ENCODE data around the gene RNF43. TPM values are rescaled to one million over a fixed set of nuclear protein-coding genes. Genes with fewer than 3 reads are reported as not detected.

Gene RNF43
- total RNA-seq, 1 experiment from 2014 or later: 0.42 TPM

- H3K4me2 ChIP-seq (ENCODE audit: insufficient read depth, insufficient read length, low read length): no peak overlapping the region
- no peak overlapping the region for H2AK5ac ChIP-seq (ENCODE audit: insufficient read length, low read length)
- no peaks in the 10 kb centered on the region for H3K79me2 ChIP-seq (ENCODE audit: insufficient read depth, low read length)
- no peaks in the 10 kb centered on the region for H3K23me2 ChIP-seq (ENCODE audit: insufficient read length, low read depth, low read length, poor library complexity, severe bottlenecking)
- H3K9me3 Mint-ChIP-seq: no peaks in the 10 kb centered on the region
- H2AFZ ChIP-seq (ENCODE audit: low read length): no peak overlapping the region
- H3K4me1 Mint-ChIP-seq: peaks cover 29 to 30% of the 10 kb centered on the region in 2 experiments
- no peak overlapping the region for H4K5ac ChIP-seq (ENCODE audit: insufficient read length, low read depth, low read length)
- WGBS (ENCODE audit: extremely low coverage, insufficient read length, low lambda C conversion rate): no CpG with 5 or more reads among the region's 3 CpGs
- no peaks in the 10 kb centered on the region for H3K9me3 ChIP-seq (ENCODE audit: control insufficient read depth, low read depth, low read length)
- H3K27me3 ChIP-seq (ENCODE audit: insufficient read depth, low read length): no peaks in the 10 kb centered on the region
- no peak for DNase-seq
- H3K4me3 Mint-ChIP-seq: no peak overlapping the region
- no peak overlapping the region for H3T11ph ChIP-seq (ENCODE audit: low read length)
- no peak overlapping the region for H3K27ac Mint-ChIP-seq
- H4K8ac ChIP-seq (replicated peaks; ENCODE audit: insufficient read length, low read depth, low read length): no peak overlapping the region
- H3K18ac ChIP-seq (ENCODE audit: insufficient read length, low read depth, low read length): no peak overlapping the region
- peaks cover 9% of the 10 kb centered on the region for H3K4me1 ChIP-seq (ENCODE audit: insufficient read depth, low read length)
- no peak overlapping the region for H2BK15ac ChIP-seq (ENCODE audit: low read depth, low read length)
- no peak overlapping the region for H3K56ac ChIP-seq (ENCODE audit: insufficient read length, low read depth, low read length)
- no peak overlapping the region for H4K91ac ChIP-seq (ENCODE audit: insufficient read length, low read depth, low read length)
- H3K23ac ChIP-seq (ENCODE audit: insufficient read length, low read depth, low read length): no peak overlapping the region
- H3K27ac ChIP-seq (ENCODE audit: insufficient read length, low read depth, low read length): no peak overlapping the region
- no peak overlapping the region for H3K4ac ChIP-seq (ENCODE audit: low read depth, low read length)
- H3K14ac ChIP-seq (ENCODE audit: insufficient read depth, low read length): no peak overlapping the region
- no peak for TF ChIP-seq CTCF (conservative IDR thresholded peaks at IDR 0.05)
- no peak overlapping the region for H2BK120ac ChIP-seq (ENCODE audit: low read depth, low read length, poor library complexity, severe bottlenecking)
- H3K27me3 Mint-ChIP-seq (ENCODE audit: low read depth): peaks cover 3% of the 10 kb centered on the region
- H2BK5ac ChIP-seq (ENCODE audit: insufficient read length, low read length): no peak overlapping the region
- no peak overlapping the region for H3K9ac ChIP-seq (ENCODE audit: extremely low read depth, insufficient read length, low read length)
- H2BK12ac ChIP-seq (ENCODE audit: insufficient read length, low read depth, low read length): no peak overlapping the region
- H4K20me1 ChIP-seq (ENCODE audit: control insufficient read depth, insufficient read depth, insufficient read length): no peaks in the 10 kb centered on the region
- no peak overlapping the region for H2BK20ac ChIP-seq (ENCODE audit: low read depth, low read length, poor library complexity, severe bottlenecking)
- H3K79me1 ChIP-seq (ENCODE audit: insufficient read depth, low read depth, low read length, poor library complexity, severe bottlenecking): no peaks in the 10 kb centered on the region
- no peaks in the 10 kb centered on the region for H3K36me3 Mint-ChIP-seq (ENCODE audit: insufficient read depth in 1 of 3, low read depth in 3 of 3)
Measured at GRCh38 chr17:58386708-58387107, 30.6 kb downstream of the RNF43 start.
